Body of pancreas (tissue), 4 donors: ENCODE data around the gene PLAGL2. TPM values are rescaled to one million over a fixed set of nuclear protein-coding genes. Genes with fewer than 3 reads are reported as not detected.

Experiments
- ATAC-seq: fragments of 150-250 bp; one replicate; pipeline ENCODE4 v1.9.1; 2016
- DNase-seq, 4 donors: peaks; one replicate each; pipeline ENCODE4 v3.0.0-alpha.2; 2019
- H3K27ac ChIP-seq, 4 donors: fragments of 200-600 bp; sonication (generic); 1 replicate in 3 of 4; 2 replicates in 1 of 4; pipeline versions ENCODE4 v1.5.1 to v1.6.1; 2016 to 2019; ENCODE audit warnings: mild to moderate bottlenecking in 1 of 4, mixed read lengths in 1 of 4, moderate library complexity in 1 of 4
- H3K27me3 ChIP-seq, 2 donors: fragments of 200-600 bp; sonication (generic); one replicate each; pipeline ENCODE4 v1.6.0; 2016; ENCODE audit warnings: mild to moderate bottlenecking in 1 of 2
- H3K36me3 ChIP-seq, 2 donors: fragments of 200-600 bp; sonication (generic); replicated peaks in 1 of 2; 2 replicates each; pipeline ENCODE4 v1.5.1; 2016; ENCODE audit warnings: low read depth in 2 of 2; ENCODE audit not compliant: insufficient read depth in 1 of 2
- H3K4me1 ChIP-seq: fragments of 200-600 bp; sonication (generic); one replicate; pipeline ENCODE4 v1.6.0; 2016
- H3K4me3 ChIP-seq, 2 donors: fragments of 200-600 bp; sonication (generic); 1 replicate in 1 of 2; 2 replicates in 1 of 2; pipeline ENCODE4 v1.5.1; 2016 to 2019
- H3K9me3 ChIP-seq, 3 donors: fragments of 200-600 bp; sonication (generic); 1 replicate in 2 of 3; 2 replicates in 1 of 3; pipeline ENCODE4 v1.5.1; 2016
- POLR2A ChIP-seq, 3 donors: fragments of 450-650 bp; IDR thresholded peaks; one replicate each; pipeline ENCODE4 v1.6.1; 2016; ENCODE audit warnings: antibody characterized with exemption in 3 of 3, mild to moderate bottlenecking in 2 of 3
- WGBS, 2 donors: methylation state at CpG; one replicate each; pipeline ENCODE4 v1.1.5; 2017; 5-methylcytosine and 5-hydroxymethylcytosine counted together
- intact Hi-C: fragments of 100-400 bp; cut with DNase I; formaldehyde crosslinking; loops from one replicate; pipeline ENCODE4 v1.15.1; 2023
- total RNA-seq, 2 donors: library from RNA; depleted of rRNA; stranded (reverse); fragments of >200 nt; gene quantifications; one replicate each; pipeline ENCODE4 v1.1.0, GENCODE V29; 2016
- TF ChIP-seq, protein P1 (sequence below), 7 experiments: fragments of 450-650 bp in 4 of 7; fragments of 200-600 bp in 3 of 7; sonication (generic) in 3 of 7; IDR thresholded peaks; one replicate each; pipeline ENCODE4 v1.5.1; 2016 to 2019; ENCODE audit warnings: antibody characterized with exemption in 7 of 7

Gene PLAGL2
- total RNA-seq, 2 donors from 2014 or later: 4.6 to 5.2 TPM

DNA sequence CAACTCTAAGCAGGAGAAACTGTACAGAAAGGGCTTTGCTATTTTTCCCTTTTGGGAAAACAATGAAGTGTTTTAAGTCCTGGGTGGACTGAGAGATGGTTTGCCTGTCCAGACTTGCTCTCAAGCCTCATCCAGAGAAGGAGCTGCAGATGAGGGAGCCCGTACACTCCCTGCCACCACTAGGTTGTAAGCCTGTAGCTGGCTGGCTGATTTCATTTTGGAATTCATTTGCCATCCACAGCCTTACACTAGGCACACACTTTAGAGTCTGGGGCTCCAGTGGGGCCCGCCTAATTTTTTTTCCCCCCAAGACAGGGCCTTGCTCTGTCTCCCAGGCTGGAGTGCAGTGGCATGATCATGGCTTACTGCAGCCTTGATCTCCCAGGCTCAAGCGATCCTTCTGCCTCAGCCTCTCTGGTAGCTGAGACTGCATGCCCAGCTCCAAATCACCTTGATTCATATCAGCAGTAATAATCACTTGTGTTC is 28.5 kb upstream of the PLAGL2 start:
- intact Hi-C loops: no loop called here
- TF ChIP-seq POLR2A (IDR thresholded peaks at IDR 0.05): no peak
- TF ChIP-seq, protein P1, sequence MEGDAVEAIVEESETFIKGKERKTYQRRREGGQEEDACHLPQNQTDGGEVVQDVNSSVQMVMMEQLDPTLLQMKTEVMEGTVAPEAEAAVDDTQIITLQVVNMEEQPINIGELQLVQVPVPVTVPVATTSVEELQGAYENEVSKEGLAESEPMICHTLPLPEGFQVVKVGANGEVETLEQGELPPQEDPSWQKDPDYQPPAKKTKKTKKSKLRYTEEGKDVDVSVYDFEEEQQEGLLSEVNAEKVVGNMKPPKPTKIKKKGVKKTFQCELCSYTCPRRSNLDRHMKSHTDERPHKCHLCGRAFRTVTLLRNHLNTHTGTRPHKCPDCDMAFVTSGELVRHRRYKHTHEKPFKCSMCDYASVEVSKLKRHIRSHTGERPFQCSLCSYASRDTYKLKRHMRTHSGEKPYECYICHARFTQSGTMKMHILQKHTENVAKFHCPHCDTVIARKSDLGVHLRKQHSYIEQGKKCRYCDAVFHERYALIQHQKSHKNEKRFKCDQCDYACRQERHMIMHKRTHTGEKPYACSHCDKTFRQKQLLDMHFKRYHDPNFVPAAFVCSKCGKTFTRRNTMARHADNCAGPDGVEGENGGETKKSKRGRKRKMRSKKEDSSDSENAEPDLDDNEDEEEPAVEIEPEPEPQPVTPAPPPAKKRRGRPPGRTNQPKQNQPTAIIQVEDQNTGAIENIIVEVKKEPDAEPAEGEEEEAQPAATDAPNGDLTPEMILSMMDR (IDR thresholded peaks at IDR 0.05): no peak
- Histone ChIP-seq H3K4me3 (no peak overlapping the region), H3K4me1 (peaks cover 27% of the 10 kb centered on the region), H3K27me3 (no peaks in the 10 kb centered on the region), H3K9me3 (no peaks in the 10 kb centered on the region), H3K36me3 (peaks cover 5 to 13% of the 10 kb centered on the region in 2 donors), H3K27ac (peak overlapping the region in 2 of 4 donors; percentile 3 to 27)
- DNase-seq (no peak), ATAC-seq (no peak)
- whole genome bisulfite sequencing, 2 donors: 83 to 96% methylated on average over 3 of the region's 3 CpGs

DNA sequence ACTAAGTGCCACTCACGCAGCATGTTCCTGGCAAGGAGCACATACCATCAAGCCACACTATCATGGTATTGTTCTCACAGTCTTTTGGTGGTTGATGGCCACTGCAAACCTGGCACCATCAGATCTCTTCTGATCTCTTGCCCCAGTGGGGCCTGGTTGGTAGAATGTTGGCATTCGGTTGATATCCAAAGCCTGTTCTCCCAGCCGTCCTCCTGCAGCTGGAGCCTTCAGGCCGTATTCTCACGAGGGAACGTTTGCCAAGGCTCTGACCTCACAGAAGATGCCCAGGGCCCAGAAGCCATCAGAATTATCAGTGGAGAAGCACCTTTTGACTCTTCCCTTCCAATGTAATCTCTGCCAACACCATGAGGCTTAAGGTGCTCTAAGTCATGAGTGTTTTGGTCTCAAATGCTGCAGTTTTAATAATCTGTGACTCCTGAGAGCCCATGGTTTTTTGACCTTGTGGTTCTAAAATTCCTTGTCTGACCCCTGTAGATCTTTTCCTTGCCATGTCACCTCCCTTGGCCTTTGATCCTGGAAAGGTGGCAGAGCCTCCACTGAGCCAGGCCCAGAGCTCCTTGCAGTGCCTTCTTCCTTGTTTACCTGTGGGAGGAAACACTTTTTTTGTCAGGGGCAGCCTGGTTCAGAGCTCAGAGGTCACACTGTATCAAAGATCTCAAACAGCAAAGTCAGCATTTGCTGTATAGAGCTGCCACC is 27.9 kb upstream of the PLAGL2 start:
- intact Hi-C loops: no loop called here
- no peak overlapping the region for H3K4me3 ChIP-seq
- H3K4me1 ChIP-seq: peaks cover 26% of the 10 kb centered on the region
- WGBS, 2 donors: 62% methylated on average over 6 of the region's 6 CpGs; no CpG with 5 or more reads in 1 of the 2 donors
- peak; percentile 15 to 53 (median 25) for DNase-seq
- ATAC-seq: no peak
- peaks cover 5 to 14% of the 10 kb centered on the region in 2 donors for H3K36me3 ChIP-seq
- TF ChIP-seq POLR2A (IDR thresholded peaks at IDR 0.05): no peak
- TF ChIP-seq, protein P1 (IDR thresholded peaks at IDR 0.05): no peak
- no peaks in the 10 kb centered on the region for H3K27me3 ChIP-seq
- H3K9me3 ChIP-seq: no peaks in the 10 kb centered on the region
- H3K27ac ChIP-seq: peak overlapping the region in 2 of 4 donors; percentile 3 to 27

DNA sequence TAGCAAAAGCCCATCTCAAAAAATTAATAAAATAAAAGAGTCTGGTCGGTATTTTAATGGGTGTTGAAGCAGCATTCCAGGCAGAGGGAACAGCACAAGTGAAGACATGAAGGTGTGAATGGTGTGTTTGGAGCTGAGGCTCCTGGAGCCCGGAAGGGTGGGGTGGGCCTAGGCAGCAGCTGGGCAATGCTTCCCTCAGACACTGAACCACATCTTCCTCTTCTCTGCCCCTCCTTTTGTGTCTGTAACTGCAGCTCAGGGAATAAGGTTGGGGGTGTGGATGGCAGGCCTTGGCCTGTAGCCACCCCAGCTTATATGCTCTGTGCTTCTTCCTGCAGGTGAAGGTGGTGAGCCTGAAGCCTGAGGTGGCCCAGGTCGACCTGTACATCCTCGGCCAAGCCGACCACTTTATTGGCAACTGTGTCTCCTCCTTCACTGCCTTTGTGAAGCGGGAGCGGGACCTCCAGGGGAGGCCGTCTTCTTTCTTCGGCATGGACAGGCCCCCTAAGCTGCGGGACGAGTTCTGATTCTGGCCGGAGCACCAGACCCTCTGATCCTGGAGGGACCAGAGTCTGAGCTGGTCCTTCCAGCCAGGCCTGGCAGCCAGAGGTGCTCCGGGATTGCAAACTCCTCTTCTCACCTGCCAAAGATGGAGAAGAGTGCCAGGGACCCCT is 26.7 kb upstream of the PLAGL2 start:
- no peak for TF ChIP-seq POLR2A (IDR thresholded peaks at IDR 0.05)
- TF ChIP-seq, protein P1 (IDR thresholded peaks at IDR 0.05): no peak
- peaks cover 26% of the 10 kb centered on the region for H3K4me1 ChIP-seq
- intact Hi-C loops: no loop called here
- no peaks in the 10 kb centered on the region for H3K27me3 ChIP-seq
- no peak overlapping the region for H3K27ac ChIP-seq
- no peaks in the 10 kb centered on the region for H3K9me3 ChIP-seq
- ATAC-seq (no peak), DNase-seq (no peak)
- 92 to 99% methylated on average over 12 of the region's 13 CpGs for WGBS, 2 donors
- peaks cover 5 to 14% of the 10 kb centered on the region in 2 donors for H3K36me3 ChIP-seq
- H3K4me3 ChIP-seq: no peak overlapping the region

DNA sequence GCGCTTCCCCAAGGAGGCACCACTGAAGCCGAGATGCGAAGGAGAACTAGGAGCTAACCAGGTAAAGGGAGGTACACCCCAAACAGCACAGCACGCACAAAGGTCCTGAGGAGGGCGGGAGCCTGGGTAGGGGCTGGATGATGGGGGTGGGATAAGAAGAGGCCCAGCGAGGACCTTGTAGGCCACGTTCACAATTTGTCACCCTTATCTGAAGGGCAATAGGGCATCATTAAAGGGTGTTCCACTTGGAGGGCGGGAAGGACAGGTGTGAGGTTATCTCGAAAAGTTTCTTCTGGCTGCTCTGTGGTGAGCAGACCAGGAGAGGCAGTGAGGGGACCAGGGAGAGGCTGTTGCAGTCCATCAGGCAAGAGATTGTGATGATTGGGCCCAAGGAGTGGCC is 25.7 kb upstream of the PLAGL2 start:
- Histone ChIP-seq H3K9me3 (no peaks in the 10 kb centered on the region), H3K27ac (no peak overlapping the region), H3K4me3 (no peak overlapping the region), H3K36me3 (peaks cover 5 to 14% of the 10 kb centered on the region in 2 donors), H3K27me3 (no peaks in the 10 kb centered on the region), H3K4me1 (peaks cover 36% of the 10 kb centered on the region)
- WGBS, 2 donors: 85 to 97% methylated on average over 9 of the region's 9 CpGs
- DNase-seq (no peak), ATAC-seq (no peak)
- intact Hi-C loops: no loop called here
- TF ChIP-seq POLR2A (IDR thresholded peaks at IDR 0.05): no peak
- TF ChIP-seq, protein P1 (IDR thresholded peaks at IDR 0.05): no peak
